K562 (cell line): ENCODE results near the gene RPRD1B. TPM values are rescaled to one million over a fixed set of nuclear protein-coding genes. Genes with fewer than 3 reads are reported as not detected.

Experiments used
- CBX8 ChIP-seq: fragments of 200-600 bp; sonication (generic); IDR thresholded peaks from 2 replicates; pipeline ENCODE4 v1.6.1; 2012; ENCODE audit warnings: borderline replicate concordance, mixed run types, low read depth, mild to moderate bottlenecking, moderate library complexity, mixed read lengths, low read length, control low read depth, inconsistent platforms; ENCODE audit not compliant: poor library complexity, severe bottlenecking; ENCODE audit errors: extremely low read depth
- CTBP1 ChIP-seq: fragments of 450-650 bp; IDR thresholded peaks from 2 replicates; pipeline ENCODE4 v1.6.1; 2016; ENCODE audit warnings: borderline replicate concordance
- E2F6 ChIP-seq, 2 experiments: IDR thresholded peaks; 2 replicates each; pipeline ENCODE4 v1.6.1; 2011; ENCODE audit warnings: borderline replicate concordance in 1 of 2, control low read depth in 1 of 2, low read depth in 1 of 2, low read length in 1 of 2, mild to moderate bottlenecking in 1 of 2, mixed read lengths in 1 of 2, moderate library complexity in 1 of 2; ENCODE audit not compliant: insufficient read depth in 1 of 2, insufficient read length in 1 of 2, poor library complexity in 1 of 2, severe bottlenecking in 1 of 2; ENCODE audit errors: extremely low read depth in 1 of 2
- ELF4 ChIP-seq: fragments of 450-650 bp; formaldehyde crosslinking; IDR thresholded peaks from 2 replicates; pipeline ENCODE4 v1.4.0; 2022; ENCODE audit warnings: missing genetic modification characterization
- GTF3C2 ChIP-seq: IDR thresholded peaks from 3 replicates; pipeline ENCODE4 v1.6.1; 2011; ENCODE audit warnings: borderline replicate concordance, mild to moderate bottlenecking, moderate library complexity; ENCODE audit not compliant: insufficient read length; ENCODE audit errors: extremely low read depth
- NFE2L1 ChIP-seq: fragments of 450-650 bp; IDR thresholded peaks from 2 replicates; pipeline ENCODE4 v1.6.1; 2016; ENCODE audit warnings: missing genetic modification characterization, low read depth, mild to moderate bottlenecking, missing compliant biosample characterization, moderate library complexity, borderline replicate concordance
- RAD51 ChIP-seq: fragments of 450-650 bp; IDR thresholded peaks from 2 replicates; pipeline ENCODE4 v1.7.1; 2016; ENCODE audit warnings: low read depth, mild to moderate bottlenecking, borderline replicate concordance
- RBM15 ChIP-seq: fragments of 200-400 bp; formaldehyde crosslinking; IDR thresholded peaks from 2 replicates; pipeline ENCODE4 v1.6.1; 2018; ENCODE audit warnings: mild to moderate bottlenecking, low read length, moderate library complexity; ENCODE audit not compliant: insufficient read depth
- SREBF2 ChIP-seq: sonication (generic); formaldehyde crosslinking; IDR thresholded peaks from 2 replicates; pipeline ENCODE4 v1.4.0; 2020; ENCODE audit warnings: mild to moderate bottlenecking, missing genetic modification reagents
- SRSF1 ChIP-seq: fragments of 200-400 bp; formaldehyde crosslinking; IDR thresholded peaks from 2 replicates; pipeline ENCODE4 v1.6.1; 2017; ENCODE audit warnings: mild to moderate bottlenecking, low read depth, low read length, moderate library complexity
- TEAD2 ChIP-seq: fragments of 450-650 bp; IDR thresholded peaks from 2 replicates; pipeline ENCODE4 v1.6.1; 2016; ENCODE audit warnings: missing genetic modification characterization, control low read depth, missing compliant biosample characterization
- TFAM ChIP-seq: fragments of 250-450 bp; sonication (Bioruptor Pico); conservative IDR thresholded peaks from 2 replicates; pipeline ENCODE4 v1.5.0; 2021; ENCODE audit warnings: mild to moderate bottlenecking, moderate library complexity
- ZNF143 ChIP-seq: sonication (generic); formaldehyde crosslinking; IDR thresholded peaks from 2 replicates; pipeline ENCODE4 v1.9.0; 2022; ENCODE audit warnings: mild to moderate bottlenecking, missing genetic modification reagents
- ZNF224 ChIP-seq: sonication (generic); formaldehyde crosslinking; IDR thresholded peaks from 2 replicates; pipeline ENCODE4 v1.8.0; 2022; ENCODE audit warnings: mild to moderate bottlenecking, missing genetic modification reagents
- ZNF384 ChIP-seq: IDR thresholded peaks from 2 replicates; pipeline ENCODE4 v1.6.1; 2012; ENCODE audit warnings: low read depth, low read length, improper control_type of control experiment
- ZNF785 ChIP-seq: fragments of 250-450 bp; sonication (Bioruptor Pico); IDR thresholded peaks from 2 replicates; pipeline ENCODE4 v1.4.0; 2020; ENCODE audit warnings: mild to moderate bottlenecking
- polyA plus RNA-seq, 8 experiments: library from polyadenylated mRNA; depleted of rRNA in 4 of 8; stranded (reverse) in 5 of 8; unstranded in 3 of 8; fragments of >200 nt; fragmentation: Nextera tagmentation in 2 of 8; fragmentation: Illumina TruSeq in 1 of 8; extraction: Ambion mirVana in 2 of 8; extraction: Trizol in 1 of 8; gene quantifications; 2 replicates each; pipeline versions ENCODE4 v1.2.1 to v1.2.3, GENCODE V29; 2011 to 2014; ENCODE audit warnings: inconsistent platforms in 1 of 8, missing spikeins in 1 of 8
- total RNA-seq, 7 experiments: library from RNA; depleted of rRNA in 6 of 7; stranded (reverse); fragments of >200 nt in 6 of 7; fragmentation: Illumina TruSeq in 2 of 7; extraction: Trizol in 2 of 7; gene quantifications; 2 replicates each; pipeline versions ENCODE4 v1.2.1 to v1.2.3, GENCODE V29; 2011 to 2021; ENCODE audit warnings: low replicate concordance in 1 of 7
- TF ChIP-seq, protein P1 (sequence below): fragments of 250-450 bp; sonication (Bioruptor Pico); IDR thresholded peaks from 2 replicates; pipeline ENCODE4 v1.5.0; 2020; ENCODE audit warnings: mild to moderate bottlenecking, borderline replicate concordance
- TF ChIP-seq, protein P2 (sequence below): fragments of 250-450 bp; sonication (Bioruptor Pico); IDR thresholded peaks from 2 replicates; pipeline ENCODE4 v1.4.0; 2020; ENCODE audit warnings: borderline replicate concordance

RPRD1B gene
- total and polyA plus RNA-seq, 9 of the 15 experiments (the other 6 are each of a cell fraction or from before 2014, with no cell fraction given), result 5.5 to 43.0 (median 24.4) TPM

- TF ChIP-seq E2F6 (IDR thresholded peaks at IDR 0.05; ENCODE audit: borderline replicate concordance in 1 of 2, extremely low read depth in 1 of 2, insufficient read depth in 1 of 2, insufficient read length in 1 of 2, low read depth in 1 of 2, low read length in 1 of 2, poor library complexity in 1 of 2, severe bottlenecking in 1 of 2), result peak; percentile 97 to 99
- no peak for TF ChIP-seq GTF3C2
- no peak for TF ChIP-seq RBM15
- TF ChIP-seq, protein P1, sequence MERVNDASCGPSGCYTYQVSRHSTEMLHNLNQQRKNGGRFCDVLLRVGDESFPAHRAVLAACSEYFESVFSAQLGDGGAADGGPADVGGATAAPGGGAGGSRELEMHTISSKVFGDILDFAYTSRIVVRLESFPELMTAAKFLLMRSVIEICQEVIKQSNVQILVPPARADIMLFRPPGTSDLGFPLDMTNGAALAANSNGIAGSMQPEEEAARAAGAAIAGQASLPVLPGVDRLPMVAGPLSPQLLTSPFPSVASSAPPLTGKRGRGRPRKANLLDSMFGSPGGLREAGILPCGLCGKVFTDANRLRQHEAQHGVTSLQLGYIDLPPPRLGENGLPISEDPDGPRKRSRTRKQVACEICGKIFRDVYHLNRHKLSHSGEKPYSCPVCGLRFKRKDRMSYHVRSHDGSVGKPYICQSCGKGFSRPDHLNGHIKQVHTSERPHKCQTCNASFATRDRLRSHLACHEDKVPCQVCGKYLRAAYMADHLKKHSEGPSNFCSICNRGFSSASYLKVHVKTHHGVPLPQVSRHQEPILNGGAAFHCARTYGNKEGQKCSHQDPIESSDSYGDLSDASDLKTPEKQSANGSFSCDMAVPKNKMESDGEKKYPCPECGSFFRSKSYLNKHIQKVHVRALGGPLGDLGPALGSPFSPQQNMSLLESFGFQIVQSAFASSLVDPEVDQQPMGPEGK (CRISPR knock-in tag), result no peak
- no peak for TF ChIP-seq TFAM
- TF ChIP-seq ELF4 (CRISPR knock-in tag), result no peak
- no peak for TF ChIP-seq ZNF785 (CRISPR knock-in tag)
- TF ChIP-seq TEAD2 (tag), result no peak
- no peak for TF ChIP-seq NFE2L1
- no peak for TF ChIP-seq ZNF384
- TF ChIP-seq CTBP1, result no peak; the same call in 1 of the 2 replicates
- TF ChIP-seq CBX8, result no peak
- TF ChIP-seq ZNF143 (CRISPR knock-in tag), result 0 out of 2 replicates have a peak, but pooled peaks have one; percentile 17
- TF ChIP-seq, protein P2, sequence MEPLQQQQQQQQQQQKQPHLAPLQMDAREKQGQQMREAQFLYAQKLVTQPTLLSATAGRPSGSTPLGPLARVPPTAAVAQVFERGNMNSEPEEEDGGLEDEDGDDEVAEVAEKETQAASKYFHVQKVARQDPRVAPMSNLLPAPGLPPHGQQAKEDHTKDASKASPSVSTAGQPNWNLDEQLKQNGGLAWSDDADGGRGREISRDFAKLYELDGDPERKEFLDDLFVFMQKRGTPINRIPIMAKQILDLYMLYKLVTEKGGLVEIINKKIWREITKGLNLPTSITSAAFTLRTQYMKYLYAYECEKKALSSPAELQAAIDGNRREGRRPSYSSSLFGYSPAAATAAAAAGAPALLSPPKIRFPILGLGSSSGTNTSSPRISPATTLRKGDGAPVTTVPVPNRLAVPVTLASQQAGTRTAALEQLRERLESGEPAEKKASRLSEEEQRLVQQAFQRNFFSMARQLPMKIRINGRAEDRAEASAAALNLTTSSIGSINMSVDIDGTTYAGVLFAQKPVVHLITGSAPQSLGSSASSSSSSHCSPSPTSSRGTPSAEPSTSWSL (CRISPR knock-in tag), result 0 out of 2 replicates have a peak, but pooled peaks have one; percentile 43
- TF ChIP-seq SRSF1, result 0 out of 2 replicates have a peak, but pooled peaks have one; percentile 70
- TF ChIP-seq ZNF224 (CRISPR knock-in tag), result no peak
- no peak for TF ChIP-seq SREBF2 (CRISPR knock-in tag)
- no peak; the same call in 1 of the 2 replicates for TF ChIP-seq RAD51
These were observed at the start of gene RPRD1B, which contains the start of gene TTI1 (continued) for GRCh38 chr20:38033330-38034107.
